ENCODE measurements around the gene MPZL2.

The MPZL2 gene

GRCh38 chr11:118283756-118284350, 19.8 kb upstream of the MPZL2 start:
- peak in 1 of 2 donors; percentile 31 for DNase-seq (ENCODE audit: low read depth in 1 of 2, low spot score in 1 of 2)

- DNase-seq (ENCODE audit: low read depth in 1 of 2, low spot score in 1 of 2): no peak
Observed at GRCh38 chr11:118283037-118283636, 19.0 kb upstream of the MPZL2 start.

- DNase-seq (ENCODE audit: low read depth in 1 of 2, low spot score in 1 of 2): no peak
Observed at GRCh38 chr11:118282606-118283005, 18.5 kb upstream of the MPZL2 start.

- no peak for DNase-seq (ENCODE audit: low read depth in 1 of 2, low spot score in 1 of 2)
Observed at GRCh38 chr11:118281284-118281683, 17.2 kb upstream of the MPZL2 start.

GRCh38 chr11:118277312-118277711, 13.2 kb upstream of the MPZL2 start:
- DNase-seq (ENCODE audit: low read depth in 1 of 2, low spot score in 1 of 2): no peak

GRCh38 chr11:118276422-118276821, 12.3 kb upstream of the MPZL2 start:
- no peak for DNase-seq (ENCODE audit: low read depth in 1 of 2, low spot score in 1 of 2)

GRCh38 chr11:118275176-118275575, 11.1 kb upstream of the MPZL2 start:
- no peak for DNase-seq (ENCODE audit: low read depth in 1 of 2, low spot score in 1 of 2)

- DNase-seq (ENCODE audit: low read depth in 1 of 2, low spot score in 1 of 2): no peak
Observed at GRCh38 chr11:118274186-118274585, 10.1 kb upstream of the MPZL2 start.

GRCh38 chr11:118272001-118272400, 7.9 kb upstream of the MPZL2 start:
- DNase-seq (ENCODE audit: low read depth in 1 of 2, low spot score in 1 of 2): no peak

- DNase-seq (ENCODE audit: low read depth in 1 of 2, low spot score in 1 of 2): no peak
Observed at GRCh38 chr11:118267486-118267885, 3.4 kb upstream of the MPZL2 start.

GRCh38 chr11:118265954-118266353, 1.9 kb upstream of the MPZL2 start:
- no peak for DNase-seq (ENCODE audit: low read depth in 1 of 2, low spot score in 1 of 2)

- DNase-seq (ENCODE audit: low read depth in 1 of 2, low spot score in 1 of 2): no peak
Observed at GRCh38 chr11:118264569-118265465, 720 bp upstream of the MPZL2 start.

GRCh38 chr11:118263112-118263511, 985 bp downstream of the MPZL2 start:
- no peak for DNase-seq (ENCODE audit: low read depth in 1 of 2, low spot score in 1 of 2)

- no peak for DNase-seq (ENCODE audit: low read depth in 1 of 2, low spot score in 1 of 2)
Observed at GRCh38 chr11:118260353-118260752, 3.7 kb downstream of the MPZL2 start.

- DNase-seq (ENCODE audit: low read depth in 1 of 2, low spot score in 1 of 2): no peak
Observed at GRCh38 chr11:118259138-118259537, 5.0 kb downstream of the MPZL2 start.

- DNase-seq (ENCODE audit: low read depth in 1 of 2, low spot score in 1 of 2): no peak
Observed at GRCh38 chr11:118258410-118258809, 5.7 kb downstream of the MPZL2 start.

- DNase-seq (ENCODE audit: low read depth in 1 of 2, low spot score in 1 of 2): no peak
Observed at GRCh38 chr11:118252688-118253087, 11.4 kb downstream of the MPZL2 start.

- peak; percentile 65 to 87 for DNase-seq (ENCODE audit: low read depth in 1 of 2, low spot score in 1 of 2)
Observed at GRCh38 chr11:118251858-118252652, 12.0 kb downstream of the MPZL2 start, which contains the start of gene MPZL3. Gene MPZL3, minus strand, starts transcription at chr11:118252365. Its CDS starts 71 bp downstream, at chr11:118252294.

- DNase-seq (ENCODE audit: low read depth in 1 of 2, low spot score in 1 of 2): no peak
Observed at GRCh38 chr11:118247041-118247440, 17.1 kb downstream of the MPZL2 start.

GRCh38 chr11:118245936-118246562, 18.0 kb downstream of the MPZL2 start:
- DNase-seq (ENCODE audit: low read depth in 1 of 2, low spot score in 1 of 2): no peak
